Endothelial cell (in vitro differentiated cells): ENCODE results near the gene CPVL. TPM values are rescaled to one million over a fixed set of nuclear protein-coding genes. Genes with fewer than 3 reads are reported as not detected.
"Not testable (repeated sequence)": the region's sequence is repeated elsewhere in the genome, so short reads cannot be mapped to it uniquely, and the experiment has no call there.

ENCODE experiments used
- DNase-seq: peaks from one replicate; pipeline ENCODE4 v3.0.0; 2021; ENCODE audit warnings: low spot score
- H3K27ac Mint-ChIP-seq: one replicate; pipeline ENCODE4 v1.8.0; 2021; ENCODE audit warnings: mixed read lengths, inconsistent platforms; ENCODE audit not compliant: unreplicated experiment
- H3K27me3 Mint-ChIP-seq: one replicate; pipeline ENCODE4 v1.8.0; 2021; ENCODE audit warnings: mild to moderate bottlenecking, moderate library complexity, mixed read lengths, inconsistent platforms; ENCODE audit not compliant: unreplicated experiment
- H3K36me3 Mint-ChIP-seq: one replicate; pipeline ENCODE4 v1.8.0; 2021; ENCODE audit warnings: mild to moderate bottlenecking, low read depth, mixed read lengths, inconsistent platforms; ENCODE audit not compliant: unreplicated experiment
- H3K4me1 Mint-ChIP-seq: one replicate; pipeline ENCODE4 v1.8.0; 2021; ENCODE audit warnings: mild to moderate bottlenecking, mixed read lengths, inconsistent platforms; ENCODE audit not compliant: unreplicated experiment
- H3K4me3 Mint-ChIP-seq: one replicate; pipeline ENCODE4 v1.8.0; 2021; ENCODE audit warnings: mild to moderate bottlenecking, mixed read lengths, inconsistent platforms; ENCODE audit not compliant: unreplicated experiment
- H3K9me3 Mint-ChIP-seq: one replicate; pipeline ENCODE4 v1.8.0; 2021; ENCODE audit warnings: mixed read lengths, inconsistent platforms; ENCODE audit not compliant: unreplicated experiment
- total RNA-seq: library from RNA; stranded (reverse); fragmentation: NEBNext Ultra II Directional; extraction: Animal tissue kit (Norgen Biotek cat#: 25700); gene quantifications from one replicate; pipeline ENCODE4 v1.2.1, GENCODE V29; 2021; ENCODE audit not compliant: unreplicated experiment
- TF ChIP-seq, protein P1 (sequence below): fragments of 200-600 bp; sonication (generic); IDR thresholded peaks from one replicate; pipeline ENCODE4 v1.5.0; 2021; ENCODE audit warnings: antibody characterized with exemption; ENCODE audit not compliant: unreplicated experiment

Gene CPVL
- total RNA-seq, 1 donor from 2014 or later: 21.8 TPM

DNA sequence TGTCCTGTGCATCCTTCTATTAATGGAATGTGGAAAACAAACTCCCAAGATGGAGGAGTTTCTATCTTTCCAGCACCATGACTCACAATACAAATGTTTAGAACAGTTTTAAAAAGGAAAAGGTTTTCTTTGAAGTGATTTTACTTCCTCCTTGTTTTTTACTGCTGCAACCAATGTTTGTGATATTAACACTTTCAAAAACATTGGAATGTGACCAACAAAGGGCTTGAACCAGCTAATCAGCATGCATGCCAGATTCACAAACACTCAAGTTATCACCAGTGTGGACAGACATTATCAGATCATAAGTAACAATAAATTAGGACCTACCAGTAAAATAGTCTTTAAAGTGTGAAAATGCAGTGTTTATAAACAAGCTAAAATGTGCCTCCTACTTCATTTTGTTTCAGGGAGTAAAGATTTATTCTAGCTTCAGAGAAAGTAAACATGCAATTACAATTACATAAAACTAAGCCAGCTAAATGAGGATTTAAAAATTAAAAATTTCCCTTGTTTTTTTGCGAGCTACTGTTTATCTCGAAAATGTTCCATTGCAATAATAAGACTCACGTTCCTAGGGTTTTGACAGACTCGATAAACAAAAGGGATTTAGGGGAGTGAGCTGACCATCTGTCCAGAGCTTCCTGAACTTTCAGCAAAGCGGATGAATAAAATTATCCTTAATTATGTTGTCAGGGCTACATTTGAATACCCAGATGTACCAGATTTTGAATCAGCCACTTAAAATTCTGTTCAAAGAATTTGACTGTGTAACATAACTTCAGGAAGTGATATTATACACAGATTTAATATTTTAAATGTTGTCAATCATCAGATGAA, 29.8 kb downstream of the CPVL start:
- H3K27ac Mint-ChIP-seq: no peak overlapping the region

DNA sequence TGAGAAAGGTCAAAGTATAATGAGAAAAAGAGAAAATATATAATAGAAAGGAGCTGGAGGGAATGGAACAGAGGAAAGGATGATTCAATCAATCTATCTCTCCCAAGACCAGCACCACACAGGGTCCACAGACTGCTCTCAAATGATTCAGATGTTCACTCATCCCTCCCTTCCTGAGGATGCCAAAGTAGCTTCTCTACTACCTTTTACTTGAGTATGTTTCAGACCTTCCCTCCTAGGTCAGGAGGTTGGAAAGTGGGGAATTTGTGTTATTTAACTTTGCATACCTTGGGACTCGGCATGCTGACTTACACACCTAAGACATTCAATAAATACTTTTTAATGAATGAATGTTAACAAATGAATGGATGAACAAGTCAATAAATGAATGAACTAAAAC, 30.6 kb downstream of the CPVL start:
- Mint-ChIP-seq H3K9me3 (no peaks in the 10 kb centered on the region), H3K27me3 (no peaks in the 10 kb centered on the region), H3K4me1 (peaks cover 10% of the 10 kb centered on the region), H3K36me3 (peaks cover under 1% of the 10 kb centered on the region), H3K27ac (no peak overlapping the region), H3K4me3 (no peak overlapping the region)
- TF ChIP-seq, protein P1, sequence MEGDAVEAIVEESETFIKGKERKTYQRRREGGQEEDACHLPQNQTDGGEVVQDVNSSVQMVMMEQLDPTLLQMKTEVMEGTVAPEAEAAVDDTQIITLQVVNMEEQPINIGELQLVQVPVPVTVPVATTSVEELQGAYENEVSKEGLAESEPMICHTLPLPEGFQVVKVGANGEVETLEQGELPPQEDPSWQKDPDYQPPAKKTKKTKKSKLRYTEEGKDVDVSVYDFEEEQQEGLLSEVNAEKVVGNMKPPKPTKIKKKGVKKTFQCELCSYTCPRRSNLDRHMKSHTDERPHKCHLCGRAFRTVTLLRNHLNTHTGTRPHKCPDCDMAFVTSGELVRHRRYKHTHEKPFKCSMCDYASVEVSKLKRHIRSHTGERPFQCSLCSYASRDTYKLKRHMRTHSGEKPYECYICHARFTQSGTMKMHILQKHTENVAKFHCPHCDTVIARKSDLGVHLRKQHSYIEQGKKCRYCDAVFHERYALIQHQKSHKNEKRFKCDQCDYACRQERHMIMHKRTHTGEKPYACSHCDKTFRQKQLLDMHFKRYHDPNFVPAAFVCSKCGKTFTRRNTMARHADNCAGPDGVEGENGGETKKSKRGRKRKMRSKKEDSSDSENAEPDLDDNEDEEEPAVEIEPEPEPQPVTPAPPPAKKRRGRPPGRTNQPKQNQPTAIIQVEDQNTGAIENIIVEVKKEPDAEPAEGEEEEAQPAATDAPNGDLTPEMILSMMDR: no peak
- no peak for DNase-seq

More for the DNA sequence above, 29.8 kb downstream of the CPVL start:
- Mint-ChIP-seq H3K27me3 (no peaks in the 10 kb centered on the region), H3K4me3 (no peak overlapping the region), H3K36me3 (no peaks in the 10 kb centered on the region), H3K9me3 (no peaks in the 10 kb centered on the region), H3K4me1 (peaks cover 12% of the 10 kb centered on the region)
- no peak for DNase-seq
- TF ChIP-seq, protein P1: no peak

- Mint-ChIP-seq H3K27me3 (no peaks in the 10 kb centered on the region), H3K4me1 (peaks cover 10% of the 10 kb centered on the region), H3K9me3 (no peaks in the 10 kb centered on the region)
Measured at GRCh38 chr7:29115130-29115687, 31.1 kb downstream of the CPVL start.

DNA sequence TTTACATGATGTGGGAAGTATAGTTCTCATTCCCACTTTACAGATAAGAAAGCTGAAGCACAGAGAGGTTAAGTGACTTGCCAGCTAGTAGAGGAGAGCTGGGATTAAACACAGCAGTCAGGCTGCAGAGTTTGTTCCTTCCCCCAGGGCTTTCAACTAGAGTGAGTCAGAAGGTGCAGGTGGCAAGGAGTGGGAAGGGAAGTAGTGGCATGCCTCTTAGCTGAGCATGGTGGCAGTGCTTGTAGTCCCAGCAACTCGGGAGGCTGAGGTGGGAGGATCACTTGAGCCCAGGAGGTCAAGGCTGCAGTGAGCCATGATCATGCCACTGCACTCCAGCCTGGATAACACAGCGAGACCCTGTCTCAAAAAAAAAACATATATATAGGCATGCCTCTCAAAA, 32.1 kb downstream of the CPVL start:
- H3K27ac Mint-ChIP-seq, H3K36me3 Mint-ChIP-seq, H3K9me3 Mint-ChIP-seq, DNase-seq, H3K27me3 Mint-ChIP-seq, H3K4me3 Mint-ChIP-seq: not testable (repeated sequence)
- peaks cover 13% of the 10 kb centered on the region for H3K4me1 Mint-ChIP-seq

More at GRCh38 chr7:29115130-29115687, 31.1 kb downstream of the CPVL start:
- no peak overlapping the region for H3K27ac Mint-ChIP-seq
- TF ChIP-seq, protein P1: no peak
- H3K4me3 Mint-ChIP-seq: no peak overlapping the region
- DNase-seq: no peak
- peaks cover 3% of the 10 kb centered on the region for H3K36me3 Mint-ChIP-seq

- H3K36me3 Mint-ChIP-seq: peaks cover 3% of the 10 kb centered on the region
- peaks cover 15% of the 10 kb centered on the region for H3K4me1 Mint-ChIP-seq
- peaks cover under 1% of the 10 kb centered on the region for H3K27me3 Mint-ChIP-seq
- no peaks in the 10 kb centered on the region for H3K9me3 Mint-ChIP-seq
- DNase-seq: peak; percentile 25
- no peak overlapping the region for H3K27ac Mint-ChIP-seq
- TF ChIP-seq, protein P1: no peak
- no peak overlapping the region for H3K4me3 Mint-ChIP-seq
Measured at GRCh38 chr7:29113384-29114102, 32.8 kb downstream of the CPVL start.
